HG03521 (cell line): ENCODE results near the gene CPZ.
"Not testable (repeated sequence)": the region's sequence is repeated elsewhere in the genome, so short reads cannot be mapped to it uniquely, and the experiment has no call there.

ENCODE experiments used
- ATAC-seq: cut with Tn5 transposase; IDR thresholded peaks from one replicate; pipeline ENCODE4 v1.9.1; 2021; ENCODE audit warnings: mild to moderate bottlenecking, moderate library complexity; ENCODE audit not compliant: unreplicated experiment

The CPZ gene

GRCh38 chr4:8556341-8557150, 36.0 kb upstream of the CPZ start:
- no peak for ATAC-seq

- ATAC-seq, result no peak
Observed at GRCh38 chr4:8557151-8558076, 35.2 kb upstream of the CPZ start.

- no peak for ATAC-seq
Observed at GRCh38 chr4:8558080-8558960, 34.2 kb upstream of the CPZ start.

- ATAC-seq, result no peak
Observed at GRCh38 chr4:8559011-8559410, 33.6 kb upstream of the CPZ start.

GRCh38 chr4:8559524-8560264, 32.9 kb upstream of the CPZ start:
- ATAC-seq, result no peak

GRCh38 chr4:8560265-8561047, 32.1 kb upstream of the CPZ start:
- no peak for ATAC-seq

- no peak for ATAC-seq
Observed at GRCh38 chr4:8564595-8564994, 28.0 kb upstream of the CPZ start.

GRCh38 chr4:8568068-8568668, 24.4 kb upstream of the CPZ start:
- no peak for ATAC-seq

- ATAC-seq, result no peak
Observed at GRCh38 chr4:8570201-8570600, 22.4 kb upstream of the CPZ start.

GRCh38 chr4:8571702-8572685, 20.6 kb upstream of the CPZ start:
- ATAC-seq, result no peak

- ATAC-seq, result no peak
Observed at GRCh38 chr4:8573266-8573665, 19.3 kb upstream of the CPZ start.

- ATAC-seq, result no peak
Observed at GRCh38 chr4:8574796-8575370, 17.7 kb upstream of the CPZ start.

GRCh38 chr4:8575457-8575856, 17.1 kb upstream of the CPZ start:
- no peak for ATAC-seq

GRCh38 chr4:8576591-8576990, 16.0 kb upstream of the CPZ start:
- not testable (repeated sequence) for ATAC-seq

GRCh38 chr4:8577046-8577445, 15.5 kb upstream of the CPZ start:
- ATAC-seq, result no peak

- ATAC-seq, result no peak
Observed at GRCh38 chr4:8577972-8578371, 14.6 kb upstream of the CPZ start.

GRCh38 chr4:8578717-8579116, 13.8 kb upstream of the CPZ start:
- no peak for ATAC-seq
